GM19193 (cell line): ENCODE data around the gene AP3B1.

Source experiments
- POLR2A ChIP-seq: IDR thresholded peaks from 4 replicates; pipeline ENCODE4 v1.6.1; 2011; ENCODE audit not compliant: insufficient read depth, insufficient read length; ENCODE audit errors: extremely low read depth

Gene AP3B1

DNA sequence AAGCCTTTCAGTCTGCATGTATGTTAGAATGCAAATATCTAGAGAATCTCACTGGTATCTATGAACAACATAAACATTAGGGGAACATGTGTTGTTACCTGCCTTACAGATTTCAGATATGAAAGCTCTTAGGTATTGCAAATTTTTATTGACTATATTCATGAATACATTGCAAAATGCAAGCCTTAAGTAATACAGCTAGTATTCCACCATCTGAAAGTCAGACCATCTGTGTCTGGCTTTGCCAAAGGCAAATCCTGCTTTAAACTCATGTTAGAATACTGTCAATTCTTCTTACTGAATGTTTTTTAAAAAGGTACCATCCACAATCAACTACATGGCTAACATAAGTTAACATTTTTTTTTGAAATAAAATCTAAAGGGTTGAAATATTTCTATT lies 215.6 kb downstream of the AP3B1 start:
- no peak for TF ChIP-seq POLR2A

DNA sequence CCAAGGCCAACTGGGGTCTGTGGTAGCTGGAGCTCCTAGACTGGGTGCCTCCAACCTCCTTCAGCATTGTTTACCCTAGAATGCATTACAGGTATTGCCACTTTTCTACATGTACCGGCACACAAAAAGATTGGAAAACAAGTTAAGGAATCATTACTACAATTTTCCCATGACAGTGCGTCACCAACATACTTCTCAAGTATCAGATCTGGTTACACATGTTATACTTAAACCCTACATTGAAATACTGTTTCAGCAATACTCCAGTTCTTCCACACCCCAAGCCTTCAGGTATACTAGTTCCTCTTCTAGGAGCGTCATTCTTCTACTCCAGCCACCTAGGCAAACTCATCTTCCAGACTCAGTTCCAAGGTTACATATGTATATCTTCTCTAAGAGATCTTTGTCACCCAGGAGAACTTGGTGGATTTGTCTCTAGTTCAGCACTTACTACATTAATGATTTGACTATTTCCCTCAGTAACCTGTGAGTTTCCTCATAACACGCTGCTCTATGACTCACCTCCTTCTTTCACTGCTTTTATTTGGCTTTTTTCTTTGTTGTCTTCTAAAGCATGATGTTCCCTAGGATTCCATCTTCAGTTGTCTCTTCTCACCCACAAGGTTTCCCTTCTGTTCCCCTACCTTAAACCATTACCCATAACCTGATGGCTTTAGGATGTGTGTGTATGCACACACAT lies 217.0 kb downstream of the AP3B1 start:
- no peak for TF ChIP-seq POLR2A

DNA sequence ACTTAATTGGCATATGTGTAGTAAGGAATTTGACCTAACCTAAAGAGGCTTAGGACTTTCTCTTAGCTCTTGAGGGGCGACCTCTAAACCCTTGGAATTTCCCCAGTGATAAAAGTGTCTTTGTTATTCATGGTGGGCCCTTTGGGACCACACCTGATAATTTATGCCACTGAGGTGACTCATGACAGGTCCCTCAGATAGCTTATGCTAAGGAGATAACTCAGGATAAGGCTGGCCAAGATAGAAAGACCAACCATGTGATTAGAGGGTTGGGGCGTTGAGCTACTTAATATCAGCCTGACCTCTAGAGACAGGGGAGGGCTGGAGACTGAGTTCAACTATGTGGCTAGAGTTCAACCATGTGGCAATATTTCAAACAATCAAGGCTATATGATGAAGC lies 218.1 kb downstream of the AP3B1 start:
- TF ChIP-seq POLR2A, result no peak

DNA sequence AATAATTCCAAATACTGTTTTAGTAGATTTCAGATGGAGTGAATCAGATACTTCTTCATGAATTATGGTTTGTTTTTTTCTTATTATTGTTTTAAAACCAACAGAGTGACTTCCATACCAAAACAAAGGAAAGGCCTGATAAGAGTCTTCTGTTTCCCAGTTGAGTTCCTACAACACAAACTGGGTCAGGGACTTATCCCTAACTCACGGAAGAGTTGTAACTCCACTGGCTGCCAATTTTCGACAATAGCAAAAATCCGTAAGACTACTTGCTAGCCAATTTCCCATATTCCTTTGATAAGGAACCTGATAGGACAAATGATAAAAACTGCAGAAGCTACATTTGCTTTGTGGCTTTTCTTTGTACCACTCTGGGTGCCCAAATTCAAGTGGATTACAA lies 219.2 kb downstream of the AP3B1 start:
- TF ChIP-seq POLR2A, result no peak

DNA sequence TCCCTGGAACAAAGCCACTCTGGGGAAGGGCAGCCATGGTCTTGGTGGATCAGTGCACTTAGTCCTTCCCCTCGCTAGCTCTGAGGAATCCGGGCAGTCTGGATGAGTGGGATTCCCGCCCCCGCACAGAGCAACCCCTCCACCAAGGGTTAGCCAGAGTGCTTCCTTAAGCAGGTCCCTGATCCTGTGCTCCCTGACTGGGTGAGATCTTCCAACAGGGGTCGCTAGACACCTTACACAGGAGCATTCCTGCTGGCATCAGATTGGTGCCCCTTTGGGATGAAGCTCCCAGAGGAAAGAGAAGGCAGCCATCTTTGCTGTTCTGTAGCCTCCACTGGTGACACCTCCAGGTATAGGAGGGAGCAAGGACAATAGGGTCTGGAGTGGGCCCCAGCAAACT lies 228.8 kb downstream of the AP3B1 start:
- TF ChIP-seq POLR2A, result no peak

DNA sequence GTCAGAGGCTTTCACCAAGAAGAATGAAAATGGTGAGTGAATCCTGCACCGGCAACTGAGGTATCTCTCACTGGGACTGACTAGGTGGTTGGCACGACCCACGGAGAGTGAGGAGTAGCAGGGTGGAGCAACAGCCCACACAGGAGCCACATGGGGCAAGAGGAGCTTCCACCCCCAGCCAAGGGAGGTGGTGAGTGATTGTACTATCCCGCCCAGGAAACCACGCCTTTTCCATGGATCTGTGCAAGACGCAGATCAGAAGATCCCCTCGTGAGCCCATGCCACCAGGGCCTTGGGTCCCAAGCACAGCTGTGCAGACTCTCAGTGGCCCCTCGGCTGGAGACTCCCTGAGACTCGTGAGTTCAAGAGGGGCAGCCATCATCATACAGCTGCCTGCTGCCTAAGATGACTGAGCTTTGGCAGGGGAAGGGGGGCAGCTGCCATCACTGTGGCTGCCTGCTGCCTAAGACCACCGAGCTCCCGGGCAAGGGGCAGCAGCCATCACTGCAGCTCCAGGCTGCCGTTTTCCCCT lies 229.5 kb downstream of the AP3B1 start:
- TF ChIP-seq POLR2A, result no peak

DNA sequence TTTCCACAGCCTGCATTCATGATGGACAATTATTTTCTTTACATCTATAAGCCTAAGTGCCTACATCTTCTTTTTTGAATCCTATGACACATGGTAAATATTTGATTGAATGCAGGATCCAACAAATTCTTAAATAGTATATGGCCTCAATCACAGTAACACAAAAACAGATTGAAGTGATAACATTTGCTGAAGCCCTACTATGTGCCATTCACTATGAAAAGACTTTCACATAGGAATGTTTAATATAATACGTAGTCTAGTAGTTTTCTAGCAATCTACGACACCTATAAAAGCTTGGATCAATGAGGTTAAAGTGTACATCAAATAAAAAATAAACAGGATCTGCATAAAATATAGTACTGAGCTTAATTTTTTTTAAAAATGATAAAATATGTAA lies 231.0 kb downstream of the AP3B1 start:
- TF ChIP-seq POLR2A, result no peak

DNA sequence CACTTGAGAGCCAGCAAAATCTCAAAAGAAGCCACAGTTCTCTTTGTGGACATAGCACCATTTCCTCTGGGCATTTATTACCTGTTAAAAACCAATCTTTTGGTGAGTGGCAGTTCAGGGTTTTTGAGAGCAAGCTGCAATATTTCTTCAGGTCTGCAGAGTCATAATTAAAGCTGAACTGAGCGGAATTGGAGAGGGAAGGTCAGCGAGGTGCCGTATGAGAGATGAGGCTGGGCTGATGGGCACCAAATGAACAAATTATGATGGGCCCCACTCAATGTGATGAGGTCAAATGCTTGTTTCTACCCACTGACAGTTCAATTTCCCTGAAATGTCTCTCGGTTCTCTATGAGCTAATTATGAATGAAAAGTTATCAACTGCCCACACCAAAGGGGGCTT lies 231.9 kb downstream of the AP3B1 start:
- no peak for TF ChIP-seq POLR2A

DNA sequence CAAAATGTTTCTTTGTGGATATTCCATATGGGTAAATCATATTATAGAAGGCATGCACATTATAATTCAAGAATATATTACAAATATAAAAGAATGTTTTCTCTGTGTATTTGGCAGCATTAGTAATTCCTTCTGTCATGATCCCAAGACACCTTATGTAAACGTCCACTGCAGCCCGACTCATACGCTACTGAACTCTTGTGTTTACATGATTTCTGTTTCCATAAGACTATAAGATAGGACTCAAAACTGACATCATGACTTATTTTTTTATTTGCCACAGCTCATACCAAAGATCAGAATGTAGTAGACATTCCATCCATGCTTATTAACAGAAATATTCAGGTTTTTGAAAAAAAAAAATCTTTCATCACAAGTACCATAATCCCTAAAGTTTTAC lies 234.1 kb downstream of the AP3B1 start:
- TF ChIP-seq POLR2A, result no peak

DNA sequence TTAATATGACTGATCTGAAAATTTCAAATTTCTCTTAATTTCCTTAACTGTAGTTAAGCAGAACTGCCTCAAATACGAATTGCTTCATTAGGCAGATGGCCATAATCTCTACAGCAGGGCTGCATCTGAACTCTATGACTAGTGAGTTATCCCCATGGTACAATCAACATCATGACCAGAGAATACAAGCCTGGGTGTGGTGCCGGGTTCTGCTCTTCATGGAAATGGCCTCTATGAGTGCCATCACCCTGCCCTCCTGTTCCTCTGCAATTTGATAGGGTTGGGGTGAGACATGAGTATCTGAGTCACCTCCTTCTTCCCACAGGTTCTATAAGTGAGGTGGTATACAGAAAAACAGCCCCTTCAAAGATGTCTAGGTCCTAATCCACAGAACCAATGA lies 235.9 kb downstream of the AP3B1 start:
- TF ChIP-seq POLR2A, result no peak

DNA sequence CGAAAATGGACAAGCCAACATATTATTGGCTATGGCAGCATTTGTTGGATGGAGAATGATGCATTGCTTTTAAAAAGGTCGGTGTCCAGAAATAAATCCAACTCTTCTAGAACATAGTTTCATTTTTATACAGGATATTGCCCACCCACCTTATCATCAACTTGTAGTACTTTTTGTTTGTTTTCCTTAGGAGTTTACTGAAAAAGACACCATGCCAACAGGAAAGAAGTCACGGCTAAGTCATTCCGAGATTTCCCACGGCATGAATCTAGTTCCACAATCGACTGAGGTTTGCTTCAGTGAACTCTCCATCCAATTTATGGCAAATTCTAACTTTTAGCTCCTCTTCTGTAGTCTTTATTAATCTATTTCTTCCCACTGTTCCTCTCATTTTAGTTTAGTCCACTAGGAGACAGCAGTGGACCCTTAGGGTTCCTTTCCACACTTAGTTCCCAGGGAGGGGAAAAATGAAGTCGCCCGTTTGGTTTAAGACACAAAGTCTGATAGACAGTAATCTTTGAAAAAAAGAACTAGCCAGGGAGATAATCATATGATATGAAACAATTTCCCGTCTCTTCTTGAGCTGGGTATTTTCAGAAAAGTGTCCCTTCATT lies 237.5 kb downstream of the AP3B1 start:
- TF ChIP-seq POLR2A, result no peak

DNA sequence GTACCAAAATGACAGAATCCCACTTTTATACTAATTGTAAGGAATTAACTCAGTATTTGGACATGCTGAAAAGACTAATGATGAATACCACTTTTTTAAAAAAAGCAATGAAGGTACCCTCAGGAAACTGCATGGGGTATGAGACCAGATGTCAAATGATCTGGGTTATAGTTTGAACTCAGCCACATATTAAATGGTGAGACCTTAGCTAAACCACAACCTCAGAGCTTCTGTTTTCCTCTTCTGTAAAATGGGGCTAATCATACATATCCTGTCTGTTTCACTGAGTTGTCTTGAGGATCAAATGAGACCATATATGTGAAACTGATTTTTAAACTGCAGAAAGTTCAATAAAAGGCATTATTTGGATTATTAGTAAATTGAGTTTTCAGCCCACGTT lies 238.4 kb downstream of the AP3B1 start:
- TF ChIP-seq POLR2A, result no peak

DNA sequence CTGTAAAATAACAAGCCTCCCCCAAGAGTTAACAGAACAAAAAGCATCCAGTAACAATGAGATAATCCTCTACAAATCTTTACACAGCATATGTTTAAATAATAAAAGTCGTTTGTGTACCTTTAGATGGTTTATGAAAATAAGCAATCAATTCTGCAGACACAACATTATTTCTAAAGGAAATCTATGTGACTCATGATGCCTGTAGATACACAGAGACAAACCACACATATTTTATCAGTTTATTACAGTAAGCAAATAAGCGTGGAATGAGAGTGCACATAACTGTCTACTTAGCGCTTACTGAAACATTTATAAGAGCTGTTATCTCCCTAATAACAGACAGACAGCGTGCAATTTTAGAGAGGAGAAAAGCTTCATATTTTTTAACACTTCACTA lies 243.6 kb downstream of the AP3B1 start:
- TF ChIP-seq POLR2A, result no peak

DNA sequence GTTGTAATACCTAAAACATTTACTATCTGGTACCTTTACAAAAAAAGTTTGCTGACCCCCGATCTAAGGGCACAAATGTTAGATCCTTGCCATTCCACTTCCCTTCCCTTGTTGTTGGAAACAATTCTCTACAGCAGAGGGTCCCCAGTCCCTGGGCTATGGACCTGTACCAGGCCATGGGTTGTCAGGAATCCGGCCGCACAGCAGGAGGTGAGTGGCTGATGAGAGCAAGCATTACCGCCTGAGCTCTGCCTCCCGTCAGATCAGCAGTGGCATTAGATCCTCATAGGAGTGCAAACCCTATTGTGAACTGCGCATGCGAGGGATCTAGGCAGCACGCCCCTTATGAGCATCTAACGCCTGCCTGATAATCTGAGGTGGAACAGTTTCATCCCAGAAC lies 248.5 kb downstream of the AP3B1 start:
- TF ChIP-seq POLR2A, result no peak

DNA sequence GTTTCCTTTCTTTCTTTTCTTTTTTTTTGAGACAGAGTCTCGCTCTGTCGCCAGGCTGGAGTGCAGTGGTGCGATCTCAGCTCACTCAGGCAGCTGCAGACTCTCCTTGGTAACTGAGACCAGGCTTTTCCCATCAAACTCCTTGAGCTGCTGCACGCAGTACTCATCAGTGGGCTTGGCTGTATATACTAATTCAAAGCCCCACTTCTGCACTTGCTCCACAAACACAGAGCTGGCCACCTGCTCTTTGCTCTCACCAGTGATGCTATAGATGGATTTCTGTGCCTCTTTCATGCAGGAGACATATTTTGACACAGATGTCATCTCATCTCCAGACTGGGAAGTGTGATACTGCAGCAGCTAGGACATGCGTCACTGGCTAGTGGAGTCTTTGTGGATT lies 252.7 kb downstream of the AP3B1 start:
- TF ChIP-seq POLR2A, result no peak

DNA sequence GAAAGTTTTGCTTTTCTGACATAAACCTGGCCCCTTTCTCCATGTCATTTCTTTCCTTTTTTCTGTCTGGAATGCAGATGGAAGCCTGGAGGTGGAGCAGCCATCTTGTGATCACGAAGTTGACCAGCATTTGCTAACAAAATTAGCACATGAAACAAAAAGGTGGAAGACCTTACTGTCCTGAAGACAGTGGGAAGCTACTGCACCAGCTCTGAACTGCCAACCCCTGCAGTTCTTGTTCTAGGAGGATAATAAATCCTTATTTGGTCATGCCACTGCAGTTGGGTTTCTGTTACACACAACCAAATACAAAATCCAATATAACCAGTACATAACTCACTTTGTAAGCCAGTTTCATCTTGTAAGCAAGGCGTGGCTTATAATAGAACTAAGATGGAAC lies 269.0 kb downstream of the AP3B1 start:
- TF ChIP-seq POLR2A, result no peak
